IMR-90 (cell line): ENCODE results near the gene AAK1. TPM values are rescaled to one million over a fixed set of nuclear protein-coding genes. Genes with fewer than 3 reads are reported as not detected.

Experiments used
- ATAC-seq: fragments of 200-7000 bp; cut with Tn5 transposase; 2 replicates; pipeline ENCODE4 v1.9.1; 2020; ENCODE audit warnings: low read depth, mild to moderate bottlenecking, moderate library complexity
- BruUV-seq: library from RNA; stranded (reverse); fragments of 400-500 nt; replicated peaks from 2 replicates; lab custom pipeline; 2021; lab: Mats Ljungman, UMichigan
- CTCF ChIA-PET: fragments of 300-600 bp; formaldehyde crosslinking; extraction: SDS; loops from one replicate; lab custom pipeline; 2021; ENCODE audit warnings: antibody characterized with exemption; lab: Yijun Ruan, JAX
- POLR2A ChIA-PET: fragments of 300-600 bp; sonication (Branson Sonifier 250); formaldehyde crosslinking; loops from one replicate; lab custom pipeline; 2022; ENCODE audit warnings: antibody characterized with exemption; ENCODE audit not compliant: unreplicated experiment; lab: Charles Lee
- DNase-seq: peaks from one replicate; pipeline ENCODE4 v3.0.0; 2013
- H2AFZ ChIP-seq: replicated peaks from 2 replicates; pipeline ENCODE3; 2013; ENCODE audit warnings: low read length, mild to moderate bottlenecking; ENCODE audit not compliant: poor library complexity
- H2AK5ac ChIP-seq: 2 replicates; pipeline ENCODE4 v1.6.1; 2013; ENCODE audit warnings: low read depth, low read length, inconsistent platforms
- H2AK9ac ChIP-seq: replicated peaks from 2 replicates; pipeline ENCODE3; 2013; ENCODE audit warnings: mild to moderate bottlenecking, low read depth, low read length, moderate library complexity; ENCODE audit not compliant: poor library complexity
- H2BK120ac ChIP-seq: 2 replicates; pipeline ENCODE4 v1.6.1; 2013; ENCODE audit warnings: low read depth, low read length, inconsistent platforms
- H2BK15ac ChIP-seq: 3 replicates; pipeline ENCODE4 v1.6.1; 2013; ENCODE audit warnings: low read depth, low read length, inconsistent platforms
- H2BK20ac ChIP-seq: 2 replicates; pipeline ENCODE4 v1.6.1; 2013; ENCODE audit warnings: low read depth, mild to moderate bottlenecking, inconsistent platforms, low read length, moderate library complexity
- H2BK5ac ChIP-seq: 2 replicates; pipeline ENCODE4 v1.6.1; 2013; ENCODE audit warnings: mild to moderate bottlenecking, low read depth, low read length, inconsistent platforms; ENCODE audit not compliant: poor library complexity, severe bottlenecking
- H3K14ac ChIP-seq: replicated peaks from 2 replicates; pipeline ENCODE4 v1.6.1; 2013; ENCODE audit warnings: low read depth, low read length, inconsistent platforms
- H3K18ac ChIP-seq: 2 replicates; pipeline ENCODE4 v1.6.1; 2013; ENCODE audit warnings: low read depth, low read length, control low read depth
- H3K23ac ChIP-seq: 2 replicates; pipeline ENCODE4 v1.6.1; 2013; ENCODE audit warnings: low read depth, low read length, inconsistent platforms
- H3K27ac ChIP-seq: 2 replicates; pipeline ENCODE4 v1.5.1; 2013; ENCODE audit warnings: mild to moderate bottlenecking, control low read depth, low read length; ENCODE audit not compliant: insufficient read depth
- H3K27me3 ChIP-seq: 2 replicates; pipeline ENCODE4 v1.6.1; 2013; ENCODE audit warnings: low read length; ENCODE audit not compliant: control insufficient read depth, insufficient read depth
- H3K36me3 ChIP-seq: 2 replicates; pipeline ENCODE4 v1.6.1; 2013; ENCODE audit warnings: low read length, mixed read lengths; ENCODE audit not compliant: control insufficient read depth, insufficient read depth
- H3K4ac ChIP-seq: 2 replicates; pipeline ENCODE4 v1.6.1; 2013; ENCODE audit warnings: low read depth, low read length, inconsistent platforms
- H3K4me1 ChIP-seq: 2 replicates; pipeline ENCODE4 v1.6.1; 2013; ENCODE audit warnings: low read length, mixed read lengths; ENCODE audit not compliant: control insufficient read depth, insufficient read depth
- H3K4me2 ChIP-seq: 2 replicates; pipeline ENCODE4 v1.6.1; 2013; ENCODE audit warnings: low read depth, mild to moderate bottlenecking, control low read depth, low read length, moderate library complexity
- H3K4me3 ChIP-seq: 2 replicates; pipeline ENCODE4 v1.5.1; 2013; ENCODE audit warnings: low read depth, mild to moderate bottlenecking, control low read depth, low read length, moderate library complexity; ENCODE audit not compliant: insufficient read depth
- H3K56ac ChIP-seq: 2 replicates; pipeline ENCODE4 v1.6.1; 2013; ENCODE audit warnings: low read length, inconsistent platforms; ENCODE audit not compliant: insufficient read depth; ENCODE audit errors: extremely low read depth
- H3K79me1 ChIP-seq, 2 experiments: 2 replicates each; pipeline ENCODE4 v1.6.1; 2013; ENCODE audit warnings: low read length in 2 of 2, inconsistent platforms in 1 of 2, low read depth in 1 of 2
- H3K9ac ChIP-seq: 2 replicates; pipeline ENCODE4 v1.6.1; 2013; ENCODE audit warnings: low read depth, low read length, control low read depth
- H3K9me1 ChIP-seq: 2 replicates; pipeline ENCODE4 v1.6.1; 2013; ENCODE audit warnings: low read length, inconsistent platforms; ENCODE audit not compliant: insufficient read depth
- H3K9me3 ChIP-seq: 2 replicates; pipeline ENCODE4 v1.6.1; 2013; ENCODE audit warnings: low read length; ENCODE audit not compliant: control insufficient read depth, insufficient read depth
- H4K20me1 ChIP-seq: 2 replicates; pipeline ENCODE4 v1.6.1; 2013; ENCODE audit warnings: low read length, inconsistent platforms; ENCODE audit not compliant: insufficient read depth
- H4K5ac ChIP-seq: 2 replicates; pipeline ENCODE4 v1.6.1; 2013; ENCODE audit warnings: mild to moderate bottlenecking, low read depth, low read length, control low read depth
- H4K8ac ChIP-seq, 2 experiments: 2 replicates each; pipeline ENCODE4 v1.6.1; 2013; ENCODE audit warnings: low read depth in 2 of 2, low read length in 2 of 2, control low read depth in 1 of 2, inconsistent platforms in 1 of 2
- H4K91ac ChIP-seq: 2 replicates; pipeline ENCODE4 v1.6.1; 2013; ENCODE audit warnings: low read depth, low read length, inconsistent platforms; ENCODE audit not compliant: insufficient read depth
- ELK1 ChIP-seq: fragments of 150-350 bp; IDR thresholded peaks from 2 replicates; pipeline ENCODE4 v1.6.1; 2016; ENCODE audit warnings: low read depth, mild to moderate bottlenecking, low read length, moderate library complexity, borderline replicate concordance
- FOS ChIP-seq: fragments of 150-350 bp; IDR thresholded peaks from 2 replicates; pipeline ENCODE4 v1.6.1; 2016; ENCODE audit warnings: low read depth, low read length
- MAZ ChIP-seq: IDR thresholded peaks from 2 replicates; pipeline ENCODE4 v1.6.1; 2012; ENCODE audit warnings: low read depth, mild to moderate bottlenecking, low read length, improper control_type of control experiment, moderate library complexity, borderline replicate concordance
- MXI1 ChIP-seq: IDR thresholded peaks from 2 replicates; pipeline ENCODE4 v1.6.1; 2012; ENCODE audit warnings: low read depth, mild to moderate bottlenecking, low read length, moderate library complexity, borderline replicate concordance
- RCOR1 ChIP-seq: IDR thresholded peaks from 2 replicates; pipeline ENCODE4 v1.6.1; 2012; ENCODE audit warnings: mild to moderate bottlenecking, low read length, improper control_type of control experiment; ENCODE audit not compliant: insufficient replicate concordance
- USF2 ChIP-seq: fragments of 150-350 bp; IDR thresholded peaks from 2 replicates; pipeline ENCODE4 v1.6.1; 2017; ENCODE audit warnings: mild to moderate bottlenecking, antibody characterized with exemption, low read length, low read depth
- WGBS, 2 experiments: methylation state at CpG; one replicate each; pipeline versions ENCODE4 v1.1.5 to v1.1.7; 2013; ENCODE audit warnings: missing lambda C conversion rate in 2 of 2; ENCODE audit not compliant: insufficient read length in 1 of 2; ENCODE audit errors: extremely low coverage in 2 of 2; 5-methylcytosine and 5-hydroxymethylcytosine counted together
- dilution Hi-C: fragments of 300-500 bp; cut with HindIII; formaldehyde crosslinking; loops from one replicate; pipeline ENCODE4 v1.14.3; 2018; ENCODE audit warnings: low sequenced_read_pairs; ENCODE audit not compliant: unreplicated experiment
- in situ Hi-C: fragments of 300-500 bp; cut with MboI; formaldehyde crosslinking; loops from 3 replicates; pipeline ENCODE4 v1.14.3; 2019; ENCODE audit warnings: low sequenced_read_pairs, inconsistent platforms, mixed read lengths
- intact Hi-C: fragments of 100-400 bp; cut with micrococcal nuclease; formaldehyde crosslinking; loops from 2 replicates; pipeline ENCODE4 v1.10.0; 2022
- polyA plus RNA-seq, 3 experiments: library from polyadenylated mRNA; depleted of rRNA; stranded (reverse); fragments of >200 nt; gene quantifications; 2 replicates each; pipeline ENCODE4 v1.2.3, GENCODE V29; 2012; ENCODE audit warnings: low replicate concordance in 1 of 3
- total RNA-seq: library from RNA; depleted of rRNA; stranded (reverse); fragments of >200 nt; gene quantifications from 2 replicates; pipeline ENCODE4 v1.2.3, GENCODE V29; 2012

Gene AAK1
- total and polyA plus RNA-seq, 2 of the 4 experiments (the other 2 are of a cell fraction): 21.9 to 26.5 TPM

- H4K20me1 ChIP-seq: peaks cover 86% of the 10 kb centered on the region
- ChIA-PET CTCF (no interaction called here), POLR2A (no interaction called here)
Measured at GRCh38 chr2:69580486-69580885, 63.1 kb downstream of the AAK1 start.

More at GRCh38 chr2:69580486-69580885, 63.1 kb downstream of the AAK1 start:
- H2BK20ac ChIP-seq: no peak overlapping the region
- H3K27ac ChIP-seq: no peak overlapping the region
- peaks cover 43 to 93% of the 10 kb centered on the region in 2 experiments for H3K79me1 ChIP-seq
- whole genome bisulfite sequencing, 2 experiments: no CpG with 5 or more reads among the region's 4 CpGs
- in situ Hi-C loops (no loop called here), dilution Hi-C loops (no loop called here), intact Hi-C loops (no loop called here)
- no peak overlapping the region for H3K9ac ChIP-seq
- peaks cover 44% of the 10 kb centered on the region for H3K9me1 ChIP-seq
- no peak overlapping the region for H2AFZ ChIP-seq
- H3K36me3 ChIP-seq: no peaks in the 10 kb centered on the region
- H3K9me3 ChIP-seq: no peaks in the 10 kb centered on the region
- H2BK120ac ChIP-seq: no peak overlapping the region
- no peak overlapping the region for H4K8ac ChIP-seq
- no peak overlapping the region for H2BK5ac ChIP-seq
- no peak for TF ChIP-seq MXI1
- TF ChIP-seq FOS: no peak
- no peak for TF ChIP-seq RCOR1
- TF ChIP-seq MAZ: no peak
- no peak for TF ChIP-seq ELK1
- TF ChIP-seq USF2: no peak
- H2AK5ac ChIP-seq: no peak overlapping the region
- no peak overlapping the region for H3K4me3 ChIP-seq
- no peak overlapping the region for H3K4ac ChIP-seq
- H3K4me1 ChIP-seq: peaks cover 22% of the 10 kb centered on the region
- no peak overlapping the region for H3K56ac ChIP-seq
- H3K18ac ChIP-seq: no peak overlapping the region
- ATAC-seq: no peak
- no peak overlapping the region for H4K5ac ChIP-seq
- no peak overlapping the region for H3K4me2 ChIP-seq
- no peak overlapping the region for H2AK9ac ChIP-seq
- H3K23ac ChIP-seq: no peak overlapping the region
- no peak for DNase-seq
- H2BK15ac ChIP-seq: no peak overlapping the region
- BruUV-seq: no TSS peak
- H3K14ac ChIP-seq: no peak overlapping the region
- no peak overlapping the region for H4K91ac ChIP-seq
- no peaks in the 10 kb centered on the region for H3K27me3 ChIP-seq
